Kasumi-1 (cell line): ENCODE results near the gene DPH5.
"Not testable (repeated sequence)": the region's sequence is repeated elsewhere in the genome, so short reads cannot be mapped to it uniquely, and the experiment has no call there.

Experiments used
- DNase-seq, 2 experiments: peaks; one replicate each; lab custom pipeline; 2025; lab: John Stamatoyannopoulos, UW

Gene DPH5

GRCh38 chr1:101025657-101026429 is at the start of gene DPH5:
TSS of gene DPH5 (minus strand) at chr1:101025784. CDS start at chr1:101025443, 341 bp downstream.
- peak; percentile 78 to 88 for DNase-seq

DNA sequence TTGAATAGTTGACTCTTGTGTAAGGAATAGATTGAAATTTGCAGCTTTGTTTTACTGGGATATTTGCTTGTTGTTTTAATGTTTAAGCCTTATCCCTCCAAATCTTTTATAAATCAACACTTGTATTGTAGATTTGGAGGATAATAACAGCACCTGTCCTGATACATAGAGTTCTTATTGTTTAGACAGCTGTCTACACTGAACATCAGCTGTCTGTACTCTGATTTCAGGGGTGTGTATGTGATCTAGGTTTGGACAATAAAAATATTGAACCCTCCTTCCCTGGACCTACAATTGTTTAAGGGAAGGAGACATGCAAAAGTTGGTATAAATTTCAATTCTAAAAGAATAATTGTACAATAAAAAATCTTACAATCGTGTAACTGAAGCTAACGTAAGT is 48.3 kb upstream of the DPH5 start:
- no peak for DNase-seq

- DNase-seq = no peak
Measured at GRCh38 chr1:101071470-101071891, 45.9 kb upstream of the DPH5 start.

DNA sequence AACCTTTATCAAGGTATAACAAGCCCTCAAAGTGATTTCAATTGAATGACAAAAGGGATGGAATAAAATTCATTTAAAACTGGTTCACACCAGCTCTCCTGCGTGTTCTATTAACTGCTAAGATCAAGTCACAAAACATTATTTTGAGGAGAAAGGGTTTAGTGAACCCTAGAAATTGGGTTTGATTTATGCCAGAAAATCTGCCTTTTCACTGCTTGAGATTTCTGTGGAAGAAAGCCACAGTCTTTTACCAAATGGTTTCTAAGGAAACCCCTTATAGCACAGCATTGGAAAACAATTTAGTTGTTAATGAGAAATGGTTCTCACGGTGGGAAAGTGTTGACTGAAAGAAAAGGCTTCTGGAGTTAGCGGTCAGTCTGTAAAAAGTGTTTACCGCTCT is 43.6 kb upstream of the DPH5 start:
- no peak for DNase-seq

- DNase-seq = not testable (repeated sequence)
Measured at GRCh38 chr1:101066937-101067335, 41.4 kb upstream of the DPH5 start.

GRCh38 chr1:101066260-101066936 is 40.8 kb upstream of the DPH5 start:
- DNase-seq = no peak

DNA sequence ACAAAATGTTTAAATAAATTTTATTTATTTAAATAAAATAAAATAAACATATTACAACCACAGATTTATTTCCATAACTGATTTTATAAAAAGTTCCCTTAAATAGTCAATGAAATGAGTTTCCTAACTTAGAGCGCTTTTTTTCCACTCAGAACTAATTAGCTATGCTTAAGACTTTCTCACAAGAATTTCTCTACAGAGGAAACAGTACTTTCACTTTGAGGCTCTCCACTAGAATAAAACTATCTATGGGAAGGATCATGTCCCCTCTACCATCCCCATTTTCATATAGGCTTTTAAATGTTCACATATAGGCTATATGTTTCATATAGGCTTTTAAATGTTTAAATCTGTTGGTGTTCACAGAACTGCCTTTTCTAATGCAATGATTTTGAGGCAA is 40.0 kb upstream of the DPH5 start:
- DNase-seq = no peak

GRCh38 chr1:101064697-101065096 is 39.1 kb upstream of the DPH5 start:
- no peak for DNase-seq

- no peak for DNase-seq
Measured at GRCh38 chr1:101060992-101061391, 35.4 kb upstream of the DPH5 start.

GRCh38 chr1:101059945-101060542 is 34.5 kb upstream of the DPH5 start:
- DNase-seq = no peak

GRCh38 chr1:101055623-101056022 is 30.0 kb upstream of the DPH5 start:
- DNase-seq = no peak

GRCh38 chr1:101051688-101052638 is 26.4 kb upstream of the DPH5 start:
- DNase-seq = no peak

- DNase-seq = no peak
Measured at GRCh38 chr1:101050869-101051268, 25.3 kb upstream of the DPH5 start.

DNA sequence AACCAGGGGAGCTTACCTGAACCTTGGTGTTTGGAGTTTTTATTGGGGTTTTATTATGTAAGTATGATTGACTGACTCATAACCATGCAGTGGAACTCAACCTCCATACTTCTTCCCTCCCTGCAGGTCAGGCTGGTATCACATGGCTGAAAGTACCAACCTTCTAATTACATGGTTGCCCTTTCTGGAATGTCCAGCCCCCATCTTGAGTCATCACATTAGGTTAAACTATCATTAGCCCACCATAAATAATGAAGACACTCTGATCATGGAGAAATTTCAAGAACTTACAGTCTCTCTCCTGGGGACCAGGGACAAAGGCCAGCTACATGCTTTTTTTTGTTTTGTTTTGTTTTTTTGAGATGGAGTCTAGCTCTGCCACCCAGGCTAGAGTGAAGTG is 19.2 kb upstream of the DPH5 start:
- no peak for DNase-seq

DNA sequence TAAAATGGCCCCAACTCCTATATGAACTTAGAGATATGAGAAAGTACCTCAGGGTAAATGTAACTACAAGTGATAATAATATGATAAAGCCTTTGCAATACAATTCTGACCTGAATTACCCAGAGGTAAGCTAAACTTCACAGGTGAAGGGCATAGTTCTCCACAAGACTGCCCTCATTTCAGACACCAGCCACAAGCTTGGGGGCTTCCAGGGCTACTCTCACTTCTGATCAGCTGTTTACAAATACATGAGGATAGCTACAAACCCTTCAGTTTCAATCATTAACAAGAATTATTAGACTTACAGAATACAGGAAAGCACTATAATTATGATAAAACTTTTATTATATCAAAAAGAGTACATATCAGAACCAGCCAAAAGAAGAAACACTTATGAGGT is 18.7 kb upstream of the DPH5 start:
- no peak for DNase-seq

DNA sequence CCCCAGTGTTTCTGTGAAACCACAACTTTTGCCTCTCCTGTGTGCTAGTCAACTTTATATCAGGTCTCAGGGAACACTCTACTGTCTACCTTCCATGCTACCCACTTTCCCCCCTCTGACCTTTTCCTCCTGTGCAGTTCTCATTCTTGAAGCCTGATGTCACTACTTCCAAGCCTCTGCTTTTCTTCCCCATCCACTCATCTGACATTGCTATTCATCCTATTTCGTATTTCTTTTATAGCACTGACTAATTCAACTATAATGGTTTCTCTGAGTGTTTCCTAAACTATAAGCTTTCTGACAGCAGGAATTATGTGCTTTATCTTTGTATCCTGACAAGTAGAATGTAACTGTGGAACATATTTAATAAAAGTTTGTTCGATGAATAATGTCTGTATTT is 18.2 kb upstream of the DPH5 start:
- no peak for DNase-seq

- no peak for DNase-seq
Measured at GRCh38 chr1:101041300-101041699, 15.7 kb upstream of the DPH5 start.

GRCh38 chr1:101040666-101041065 is 15.1 kb upstream of the DPH5 start:
- no peak for DNase-seq

GRCh38 chr1:101039245-101039644 is 13.7 kb upstream of the DPH5 start:
- no peak for DNase-seq

DNA sequence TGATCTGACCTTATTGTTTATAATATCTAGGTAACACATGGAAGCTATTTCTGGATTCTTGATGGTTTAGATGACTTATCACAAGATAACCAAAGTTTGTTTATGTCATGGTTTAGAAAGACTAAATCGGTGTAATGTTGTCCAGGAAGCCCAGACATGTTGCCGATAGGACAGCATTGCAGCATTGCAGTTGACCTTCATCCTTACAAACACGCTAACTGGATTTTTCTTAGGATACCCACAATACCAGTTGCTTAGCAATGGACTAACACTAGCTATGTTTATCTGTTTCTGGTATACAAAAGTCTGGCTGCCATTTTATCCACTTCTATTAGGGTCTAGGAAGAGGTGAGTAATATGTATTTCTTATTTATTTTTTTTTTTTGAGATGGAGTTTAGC is 11.7 kb upstream of the DPH5 start:
- no peak for DNase-seq

DNA sequence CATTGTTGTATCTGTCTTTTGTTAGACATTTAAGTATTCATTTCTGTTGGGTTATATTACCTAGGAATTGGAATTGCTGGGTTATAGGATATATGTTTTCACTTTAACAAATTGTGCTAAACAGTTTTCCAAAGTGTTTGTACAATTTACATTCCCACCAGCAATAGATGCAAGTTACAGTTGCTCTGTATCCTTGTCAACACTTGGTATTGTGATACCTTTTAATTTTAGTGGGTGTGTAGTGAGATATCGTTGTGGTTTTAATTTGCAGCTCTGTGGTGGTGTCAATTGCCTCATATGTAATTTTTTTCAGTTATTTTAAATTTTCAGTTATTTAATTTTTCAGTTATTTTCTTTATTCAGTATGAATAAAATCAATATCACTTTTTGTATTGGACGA is 7.4 kb upstream of the DPH5 start:
- no peak for DNase-seq

DNA sequence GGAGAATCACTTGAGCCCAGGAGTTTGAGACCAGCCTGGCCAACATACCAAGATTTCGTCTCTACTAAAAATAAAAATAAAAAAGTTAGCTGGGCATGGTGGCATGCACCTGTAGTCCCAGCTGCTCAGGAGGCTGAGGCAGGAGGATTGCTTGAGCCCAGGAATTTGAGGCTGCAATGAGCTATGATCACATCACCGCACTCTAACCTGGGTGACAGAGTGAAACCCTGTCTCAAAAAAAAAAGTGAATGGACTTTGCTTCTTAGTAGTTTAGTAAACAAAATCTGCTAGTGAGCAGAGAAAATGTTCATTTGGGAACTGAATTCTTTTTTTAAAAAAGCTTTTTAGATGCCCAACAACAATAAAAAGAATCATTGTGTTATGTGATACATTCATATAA is 6.5 kb upstream of the DPH5 start:
- DNase-seq = not testable (repeated sequence)
